ENCODE data around the gene ZFP69B.
"Not testable (repeated sequence)": the region's sequence is repeated elsewhere in the genome, so short reads cannot be mapped to it uniquely, and the experiment has no call there.

Gene ZFP69B

GRCh38 chr1:40435471-40435870 is 14.8 kb upstream of the ZFP69B start:
- DNase-seq (ENCODE audit: low read depth in 1 of 2, low spot score in 1 of 2) = no peak

- no peak for DNase-seq (ENCODE audit: low read depth in 1 of 2, low spot score in 1 of 2)
Observed at GRCh38 chr1:40435876-40436275, 14.4 kb upstream of the ZFP69B start.

GRCh38 chr1:40438391-40439015 is 11.8 kb upstream of the ZFP69B start:
- peak in 1 of 2 donors; percentile 27 for DNase-seq (ENCODE audit: low read depth in 1 of 2, low spot score in 1 of 2)

GRCh38 chr1:40439247-40439646 is 11.0 kb upstream of the ZFP69B start:
- DNase-seq (ENCODE audit: low read depth in 1 of 2, low spot score in 1 of 2) = no peak

GRCh38 chr1:40450495-40451237 is 390 bp downstream of the ZFP69B start:
- peak; percentile 65 to 85 for DNase-seq (ENCODE audit: low read depth in 1 of 2, low spot score in 1 of 2)

- DNase-seq (ENCODE audit: low read depth in 1 of 2, low spot score in 1 of 2) = no peak
Observed at GRCh38 chr1:40451238-40451585, 936 bp downstream of the ZFP69B start.

GRCh38 chr1:40454873-40455272 is 4.6 kb downstream of the ZFP69B start:
- no peak for DNase-seq (ENCODE audit: low read depth in 1 of 2, low spot score in 1 of 2)

- no peak for DNase-seq (ENCODE audit: low read depth in 1 of 2, low spot score in 1 of 2)
Observed at GRCh38 chr1:40462956-40463590, 12.8 kb downstream of the ZFP69B start.

GRCh38 chr1:40469327-40469726 is 19.1 kb downstream of the ZFP69B start:
- DNase-seq (ENCODE audit: low read depth in 1 of 2, low spot score in 1 of 2) = no peak

- no peak for DNase-seq (ENCODE audit: low read depth in 1 of 2, low spot score in 1 of 2)
Observed at GRCh38 chr1:40475268-40475667, 25.0 kb downstream of the ZFP69B start.

- DNase-seq (ENCODE audit: low read depth in 1 of 2, low spot score in 1 of 2) = peak; percentile 40 to 42
Observed at GRCh38 chr1:40476924-40477677, 26.8 kb downstream of the ZFP69B start, which contains the start of gene ZFP69. Gene ZFP69 (plus strand): TSS chr1:40477290. CDS start chr1:40479362, 2,072 bp downstream.

- DNase-seq (ENCODE audit: low read depth in 1 of 2, low spot score in 1 of 2) = peak in 1 of 2 donors; percentile 2
Observed at GRCh38 chr1:40477678-40478053, 27.4 kb downstream of the ZFP69B start.

- no peak for DNase-seq (ENCODE audit: low read depth in 1 of 2, low spot score in 1 of 2)
Observed at GRCh38 chr1:40478276-40478675, 28.0 kb downstream of the ZFP69B start.

- no peak for DNase-seq (ENCODE audit: low read depth in 1 of 2, low spot score in 1 of 2)
Observed at GRCh38 chr1:40479156-40479555, 28.9 kb downstream of the ZFP69B start.

- no peak for DNase-seq (ENCODE audit: low read depth in 1 of 2, low spot score in 1 of 2)
Observed at GRCh38 chr1:40495315-40495903, 45.1 kb downstream of the ZFP69B start.

- DNase-seq (ENCODE audit: low read depth in 1 of 2, low spot score in 1 of 2) = not testable (repeated sequence)
Observed at GRCh38 chr1:40502651-40503050, 52.4 kb downstream of the ZFP69B start.

GRCh38 chr1:40507973-40508372 is 57.7 kb downstream of the ZFP69B start:
- no peak for DNase-seq (ENCODE audit: low read depth in 1 of 2, low spot score in 1 of 2)

GRCh38 chr1:40508375-40509341 is 58.4 kb downstream of the ZFP69B start, which contains the start of gene EXO5:
Gene EXO5 (plus strand): TSS chr1:40508767. CDS start chr1:40514545, 5,778 bp downstream.
- peak; percentile 81 to 83 for DNase-seq (ENCODE audit: low read depth in 1 of 2, low spot score in 1 of 2)

Data from activated CD4-positive, alpha-beta T cell treated with anti-CD3 and anti-CD28 coated beads, Interleukin-2, amount 50 U/mL, for 24 hours (primary cell).